SK-N-SH (cell line): ENCODE data around the gene GAN. TPM values are rescaled to one million over a fixed set of nuclear protein-coding genes. Genes with fewer than 3 reads are reported as not detected.

Source experiments
- CTCF ChIA-PET: fragments of 300-600, 350-600 bp; formaldehyde crosslinking; extraction: SDS; loops from one replicate; lab custom pipeline; 2021; lab: Yijun Ruan, JAX
- POLR2A ChIA-PET: fragments of 350-600 bp; sonication (Branson Sonifier 250); formaldehyde crosslinking; extraction: SDS; loops from one replicate; lab custom pipeline; 2020; ENCODE audit warnings: antibody characterized with exemption, inconsistent platforms; lab: Yijun Ruan, JAX
- DNase-seq: peaks from one replicate; pipeline ENCODE4 v3.0.0; 2012
- H2AFZ ChIP-seq: fragments of 200-600 bp; sonication (generic); 2 replicates; pipeline ENCODE4 v1.8.1; 2016; ENCODE audit warnings: antibody characterized with exemption, mild to moderate bottlenecking, low read depth
- H3F3A ChIP-seq: fragments of 200-600 bp; sonication (generic); replicated peaks from 2 replicates; pipeline ENCODE3; 2016; ENCODE audit warnings: antibody characterized with exemption, mild to moderate bottlenecking; ENCODE audit not compliant: insufficient read depth
- H3K27ac ChIP-seq, 2 experiments: fragments of 200-500 bp in 1 of 2; fragments of 200-600 bp in 1 of 2; sonication (Bioruptor generic) in 1 of 2; sonication (generic), shearing (Covaris generic) in 1 of 2; 2 replicates each; pipeline versions ENCODE4 v1.5.1 to v1.6.1; 2014 to 2016; ENCODE audit warnings: low read depth in 2 of 2, inconsistent platforms in 1 of 2, low read length in 1 of 2, mild to moderate bottlenecking in 1 of 2, mixed read lengths in 1 of 2
- H3K27me3 ChIP-seq: fragments of 200-600 bp; sonication (generic), shearing (Covaris generic); 2 replicates; pipeline ENCODE4 v1.6.1; 2016; ENCODE audit warnings: mixed run types; ENCODE audit not compliant: insufficient read depth
- H3K36me3 ChIP-seq, 2 experiments: fragments of 200-500 bp in 1 of 2; fragments of 200-600 bp in 1 of 2; sonication (Bioruptor generic) in 1 of 2; sonication (generic) in 1 of 2; replicated peaks in 1 of 2; 2 replicates each; pipeline versions ENCODE3 to v1.5.1; 2014 to 2016; ENCODE audit warnings: low read length in 1 of 2, mild to moderate bottlenecking in 1 of 2; ENCODE audit not compliant: insufficient read depth in 2 of 2, control insufficient read depth in 1 of 2
- H3K4me1 ChIP-seq, 2 experiments: fragments of 200-500 bp in 1 of 2; fragments of 200-600 bp in 1 of 2; sonication (Bioruptor generic) in 1 of 2; sonication (generic), shearing (Covaris generic) in 1 of 2; 2 replicates each; pipeline versions ENCODE4 v1.5.1 to v1.6.1; 2014 to 2016; ENCODE audit warnings: low read depth in 1 of 2, low read length in 1 of 2, mixed run types in 1 of 2; ENCODE audit not compliant: insufficient read depth in 2 of 2, control insufficient read depth in 1 of 2
- H3K4me2 ChIP-seq: fragments of 200-600 bp; sonication (generic), shearing (Covaris generic); 2 replicates; pipeline ENCODE4 v1.6.1; 2017; ENCODE audit warnings: mixed run types
- H3K4me3 ChIP-seq, 2 experiments: fragments of 200-500 bp in 1 of 2; fragments of 200-600 bp in 1 of 2; sonication (Bioruptor generic) in 1 of 2; sonication (generic), shearing (Covaris generic) in 1 of 2; 2 replicates each; pipeline versions ENCODE4 v1.5.1 to v1.8.1; 2014 to 2016; ENCODE audit warnings: low read depth in 2 of 2, inconsistent platforms in 1 of 2, low read length in 1 of 2, mild to moderate bottlenecking in 1 of 2, mixed read lengths in 1 of 2, moderate library complexity in 1 of 2
- H3K79me2 ChIP-seq: fragments of 200-600 bp; sonication (generic); 2 replicates; pipeline ENCODE4 v1.8.1; 2017; ENCODE audit warnings: mild to moderate bottlenecking; ENCODE audit not compliant: insufficient read depth
- H3K9ac ChIP-seq: fragments of 200-600 bp; sonication (generic); 2 replicates; pipeline ENCODE4 v1.6.1; 2017; ENCODE audit warnings: mixed run types
- H3K9me2 ChIP-seq: fragments of 200-600 bp; sonication (generic); 2 replicates; pipeline ENCODE4 v1.6.1; 2017; ENCODE audit warnings: mixed run types
- H3K9me3 ChIP-seq: fragments of 200-600 bp; sonication (generic); 2 replicates; pipeline ENCODE4 v1.6.1; 2017; ENCODE audit warnings: mixed run types, mild to moderate bottlenecking, moderate library complexity
- H4K20me1 ChIP-seq: fragments of 200-600 bp; sonication (generic); 2 replicates; pipeline ENCODE4 v1.6.1; 2017; ENCODE audit warnings: mild to moderate bottlenecking, mixed run types; ENCODE audit not compliant: insufficient read depth
- FOXJ3 ChIP-seq: sonication (generic); formaldehyde crosslinking; IDR thresholded peaks from 2 replicates; pipeline ENCODE4 v1.5.1; 2020; ENCODE audit warnings: mild to moderate bottlenecking, missing genetic modification reagents
- GABPA ChIP-seq: IDR thresholded peaks from 2 replicates; pipeline ENCODE4 v1.4.0; 2012; ENCODE audit warnings: low read depth, mild to moderate bottlenecking
- GATA2 ChIP-seq: sonication (generic); formaldehyde crosslinking; IDR thresholded peaks from 2 replicates; pipeline ENCODE4 v1.5.0; 2020; ENCODE audit warnings: mild to moderate bottlenecking, missing genetic modification reagents
- MEF2A ChIP-seq: IDR thresholded peaks from 2 replicates; pipeline ENCODE4 v1.4.0; 2012; ENCODE audit warnings: low read depth, borderline replicate concordance
- NFIC ChIP-seq: IDR thresholded peaks from 2 replicates; pipeline ENCODE4 v1.4.0; 2012; ENCODE audit warnings: borderline replicate concordance
- NRF1 ChIP-seq: IDR thresholded peaks from 2 replicates; pipeline ENCODE4 v1.6.1; 2012; ENCODE audit warnings: low read depth, mild to moderate bottlenecking, low read length
- RCOR1 ChIP-seq: fragments of 150-350 bp; IDR thresholded peaks from 2 replicates; pipeline ENCODE4 v1.6.1; 2017; ENCODE audit warnings: antibody characterized with exemption, low read length
- RFX5 ChIP-seq: IDR thresholded peaks from 2 replicates; pipeline ENCODE4 v1.6.1; 2012; ENCODE audit warnings: mild to moderate bottlenecking, improper control_type of control experiment, low read length
- RXRA ChIP-seq: IDR thresholded peaks from 2 replicates; pipeline ENCODE4 v1.4.0; 2012; ENCODE audit warnings: low read depth, mild to moderate bottlenecking, borderline replicate concordance
- SIN3A ChIP-seq: IDR thresholded peaks from 2 replicates; pipeline ENCODE4 v1.6.1; 2012; ENCODE audit warnings: low read depth, mild to moderate bottlenecking, low read length, moderate library complexity, borderline replicate concordance
- SMC3 ChIP-seq: IDR thresholded peaks from 2 replicates; pipeline ENCODE4 v1.6.1; 2012; ENCODE audit warnings: low read depth, low read length, improper control_type of control experiment
- TEAD4 ChIP-seq: IDR thresholded peaks from 2 replicates; pipeline ENCODE4 v1.4.0; 2012; ENCODE audit warnings: mild to moderate bottlenecking, borderline replicate concordance; ENCODE audit not compliant: insufficient read depth
- YY1 ChIP-seq: IDR thresholded peaks from 2 replicates; pipeline ENCODE4 v1.4.0; 2012; ENCODE audit warnings: low read depth, mild to moderate bottlenecking
- WGBS: methylation state at CpG from one replicate; pipeline ENCODE4 v1.1.6; 2017; ENCODE audit warnings: low lambda C conversion rate; 5-methylcytosine and 5-hydroxymethylcytosine counted together
- polyA plus RNA-seq, 3 experiments: library from polyadenylated mRNA; depleted of rRNA; stranded (reverse); fragments of >200 nt; gene quantifications; 2 replicates each; pipeline ENCODE4 v1.2.3, GENCODE V29; 2012
- TF ChIP-seq, protein P1 (sequence below): IDR thresholded peaks from 2 replicates; pipeline ENCODE4; 2012
- TF ChIP-seq, protein P2 (sequence below): IDR thresholded peaks from 2 replicates; pipeline ENCODE4 v1.4.0; 2012; ENCODE audit warnings: low read depth, borderline replicate concordance
- TF ChIP-seq, protein P3 (sequence below): fragments of 150-350 bp; IDR thresholded peaks from 2 replicates; pipeline ENCODE4 v1.6.1; 2016; ENCODE audit warnings: mild to moderate bottlenecking, low read depth, low read length

GAN gene
- polyA plus RNA-seq, 1 of the 3 experiments (the other 2 are of a cell fraction): 0.79 TPM

DNA sequence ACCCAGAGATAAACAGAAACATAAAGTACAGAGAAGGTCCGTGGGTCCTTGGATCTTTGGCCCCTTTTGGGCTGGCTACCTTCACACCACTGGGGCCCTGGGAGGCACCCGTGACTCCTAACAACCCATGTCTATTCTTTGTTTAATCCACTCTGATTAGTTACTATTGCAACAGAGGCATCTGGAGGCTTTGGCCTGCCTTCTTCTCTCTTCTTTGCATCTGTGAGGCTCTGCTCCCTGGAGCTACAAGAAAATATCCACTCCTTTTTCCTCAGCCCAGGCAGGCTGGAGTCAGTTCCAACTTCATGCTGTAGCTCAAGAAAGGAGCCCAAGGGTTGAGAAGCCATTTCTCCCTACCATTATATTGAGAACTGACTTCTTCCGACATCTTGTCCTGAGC is 120.3 kb downstream of the GAN start:
- WGBS: 91% methylated on average over 3 of the region's 3 CpGs
- Histone ChIP-seq H4K20me1 (no peaks in the 10 kb centered on the region), H3K79me2 (no peaks in the 10 kb centered on the region), H3K4me3 (no peak overlapping the region), H3K9me3 (no peaks in the 10 kb centered on the region), H3K9ac (no peak overlapping the region), H3K36me3 (no peaks in the 10 kb centered on the region), H3K4me1 (no peaks in the 10 kb centered on the region; a peak in 1 of 4 replicates), H3K4me2 (no peak overlapping the region), H3K9me2 (no peaks in the 10 kb centered on the region), H2AFZ (no peak overlapping the region), H3K27ac (no peak overlapping the region), H3F3A (peaks cover 2% of the 10 kb centered on the region), H3K27me3 (no peaks in the 10 kb centered on the region; the same call in 1 of the 2 replicates)
- ChIA-PET CTCF (no interaction called here), POLR2A (no interaction called here)
- no peak for DNase-seq
- TF ChIP-seq RXRA (no peak), SIN3A (no peak), GATA2 (CRISPR knock-in tag) (no peak), NRF1 (no peak)
- TF ChIP-seq, protein P1, sequence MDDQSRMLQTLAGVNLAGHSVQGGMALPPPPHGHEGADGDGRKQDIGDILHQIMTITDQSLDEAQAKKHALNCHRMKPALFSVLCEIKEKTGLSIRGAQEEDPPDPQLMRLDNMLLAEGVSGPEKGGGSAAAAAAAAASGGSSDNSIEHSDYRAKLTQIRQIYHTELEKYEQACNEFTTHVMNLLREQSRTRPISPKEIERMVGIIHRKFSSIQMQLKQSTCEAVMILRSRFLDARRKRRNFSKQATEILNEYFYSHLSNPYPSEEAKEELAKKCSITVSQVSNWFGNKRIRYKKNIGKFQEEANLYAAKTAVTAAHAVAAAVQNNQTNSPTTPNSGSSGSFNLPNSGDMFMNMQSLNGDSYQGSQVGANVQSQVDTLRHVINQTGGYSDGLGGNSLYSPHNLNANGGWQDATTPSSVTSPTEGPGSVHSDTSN: no peak

DNA sequence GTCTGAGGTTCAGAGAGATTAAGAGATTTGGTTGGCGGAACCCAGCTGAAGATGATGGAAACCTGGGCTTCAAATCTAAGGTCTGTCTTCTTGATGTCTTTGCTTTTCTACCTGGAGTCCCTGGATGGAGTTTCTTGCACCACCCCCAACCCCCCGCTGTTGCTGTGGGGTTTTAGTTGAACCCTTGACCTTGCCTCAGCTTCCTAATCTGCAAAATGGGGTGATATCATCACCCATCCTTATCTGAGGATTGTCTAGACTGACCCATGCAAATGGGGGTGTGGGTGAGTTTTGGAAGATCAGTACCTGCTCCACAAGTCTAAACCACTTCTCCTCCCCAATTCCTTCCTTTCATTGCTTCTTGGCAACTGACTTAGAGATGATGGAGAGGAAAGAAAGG is 120.8 kb downstream of the GAN start:
- Histone ChIP-seq H3K4me3 (no peak overlapping the region), H2AFZ (no peak overlapping the region), H3K4me1 (no peaks in the 10 kb centered on the region; a peak in 1 of 4 replicates), H3K36me3 (no peaks in the 10 kb centered on the region), H3K9me3 (no peaks in the 10 kb centered on the region), H3K27me3 (no peaks in the 10 kb centered on the region; the same call in 1 of the 2 replicates)
- POLR2A ChIA-PET: no interaction called here
- TF ChIP-seq RFX5: no peak
- no peak for TF ChIP-seq TEAD4
- TF ChIP-seq RXRA: no peak
- TF ChIP-seq SIN3A: no peak
- no peak for TF ChIP-seq SMC3
- TF ChIP-seq NFIC: no peak
- TF ChIP-seq, protein P2, sequence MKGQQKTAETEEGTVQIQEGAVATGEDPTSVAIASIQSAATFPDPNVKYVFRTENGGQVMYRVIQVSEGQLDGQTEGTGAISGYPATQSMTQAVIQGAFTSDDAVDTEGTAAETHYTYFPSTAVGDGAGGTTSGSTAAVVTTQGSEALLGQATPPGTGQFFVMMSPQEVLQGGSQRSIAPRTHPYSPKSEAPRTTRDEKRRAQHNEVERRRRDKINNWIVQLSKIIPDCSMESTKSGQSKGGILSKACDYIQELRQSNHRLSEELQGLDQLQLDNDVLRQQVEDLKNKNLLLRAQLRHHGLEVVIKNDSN: no peak
- TF ChIP-seq MEF2A: no peak
- no peak for TF ChIP-seq RCOR1
- no peak for TF ChIP-seq GABPA
- TF ChIP-seq FOXJ3 (CRISPR knock-in tag): no peak
- no peak for TF ChIP-seq YY1
- TF ChIP-seq, protein P3, sequence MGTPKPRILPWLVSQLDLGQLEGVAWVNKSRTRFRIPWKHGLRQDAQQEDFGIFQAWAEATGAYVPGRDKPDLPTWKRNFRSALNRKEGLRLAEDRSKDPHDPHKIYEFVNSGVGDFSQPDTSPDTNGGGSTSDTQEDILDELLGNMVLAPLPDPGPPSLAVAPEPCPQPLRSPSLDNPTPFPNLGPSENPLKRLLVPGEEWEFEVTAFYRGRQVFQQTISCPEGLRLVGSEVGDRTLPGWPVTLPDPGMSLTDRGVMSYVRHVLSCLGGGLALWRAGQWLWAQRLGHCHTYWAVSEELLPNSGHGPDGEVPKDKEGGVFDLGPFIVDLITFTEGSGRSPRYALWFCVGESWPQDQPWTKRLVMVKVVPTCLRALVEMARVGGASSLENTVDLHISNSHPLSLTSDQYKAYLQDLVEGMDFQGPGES: no peak
- TF ChIP-seq, all 33 proteins: peak for 0
- DNase-seq: no peak
- no peaks in the 10 kb centered on the region for H3K79me2 ChIP-seq
- no peaks in the 10 kb centered on the region for H3K9me2 ChIP-seq
- H4K20me1 ChIP-seq: no peaks in the 10 kb centered on the region
- CTCF ChIA-PET: no interaction called here
- H3K27ac ChIP-seq: no peak overlapping the region
- 79% methylated on average over 2 of the region's 2 CpGs for WGBS
- peaks cover 2% of the 10 kb centered on the region for H3F3A ChIP-seq
- H3K4me2 ChIP-seq: no peak overlapping the region
- H3K9ac ChIP-seq: no peak overlapping the region
